Thoracic aorta (tissue), 2 donors: Measurements from ENCODE around the gene SLC44A3. TPM values are rescaled to one million over a fixed set of nuclear protein-coding genes. Genes with fewer than 3 reads are reported as not detected.

ENCODE experiments used
- ATAC-seq: fragments of 150-250 bp; one replicate; pipeline ENCODE4 v1.8.0; 2017; ENCODE audit warnings: low read depth; ENCODE audit not compliant: insufficient number of reproducible peaks, low FRiP score
- DNase-seq: peaks from one replicate; pipeline ENCODE4 v3.0.0-alpha.2; 2020; ENCODE audit warnings: low spot score
- H3K27ac ChIP-seq, 2 donors: fragments of 200-600 bp; sonication (generic); 1 replicate in 1 of 2; 2 replicates in 1 of 2; pipeline ENCODE4 v1.5.1; 2016; ENCODE audit warnings: mild to moderate bottlenecking in 2 of 2, moderate library complexity in 2 of 2
- H3K27me3 ChIP-seq: fragments of 200-600 bp; sonication (generic); replicated peaks from 2 replicates; pipeline ENCODE4 v1.6.0; 2016; ENCODE audit warnings: mild to moderate bottlenecking; ENCODE audit not compliant: insufficient read depth
- H3K36me3 ChIP-seq: fragments of 200-600 bp; sonication (generic); one replicate; pipeline ENCODE4 v1.5.1; 2016
- H3K4me1 ChIP-seq, 2 donors: fragments of 200-600 bp; sonication (generic); 1 replicate in 1 of 2; 2 replicates in 1 of 2; pipeline versions ENCODE4 v1.5.1 to v1.6.0; 2016; ENCODE audit warnings: low read depth in 2 of 2, mild to moderate bottlenecking in 1 of 2; ENCODE audit not compliant: control insufficient read depth in 1 of 2
- H3K4me3 ChIP-seq: fragments of 200-600 bp; sonication (generic); 2 replicates; pipeline ENCODE4 v1.5.1; 2016; ENCODE audit warnings: mild to moderate bottlenecking
- H3K9me3 ChIP-seq: fragments of 200-600 bp; sonication (generic); 2 replicates; pipeline ENCODE4 v1.5.1; 2016
- CTCF ChIP-seq: fragments of 200-600 bp; sonication (generic); IDR thresholded peaks from one replicate; pipeline ENCODE4 v1.5.1; 2019; ENCODE audit warnings: antibody characterized with exemption
- total RNA-seq, 2 donors: library from RNA; depleted of rRNA; stranded (reverse); fragments of >200 nt; gene quantifications; one replicate each; pipeline versions ENCODE4 v1.1.0 to v1.2.3, GENCODE V29; 2016

Gene SLC44A3
- total RNA-seq, 2 donors from 2014 or later: 2.5 to 3.7 TPM

GRCh38 chr1:94874423-94874822 is 54.3 kb downstream of the SLC44A3 start:
- TF ChIP-seq CTCF: no peak
- Histone ChIP-seq H3K27me3 (no peaks in the 10 kb centered on the region), H3K4me1 (no peaks in the 10 kb centered on the region), H3K9me3 (no peaks in the 10 kb centered on the region), H3K27ac (no peak overlapping the region), H3K36me3 (no peaks in the 10 kb centered on the region), H3K4me3 (no peak overlapping the region)
- DNase-seq: no peak
- ATAC-seq: no peak

- Histone ChIP-seq H3K4me1 (no peaks in the 10 kb centered on the region), H3K4me3 (no peak overlapping the region), H3K9me3 (no peaks in the 10 kb centered on the region), H3K27ac (no peak overlapping the region), H3K36me3 (no peaks in the 10 kb centered on the region), H3K27me3 (no peaks in the 10 kb centered on the region)
- TF ChIP-seq CTCF: no peak
- ATAC-seq (no peak), DNase-seq (no peak)
These were observed 55.6 kb downstream of the SLC44A3 start for GRCh38 chr1:94875794-94876193.

- H3K27ac ChIP-seq: no peak overlapping the region
- no peaks in the 10 kb centered on the region for H3K4me1 ChIP-seq
- no peak for ATAC-seq
- H3K4me3 ChIP-seq: no peak overlapping the region
- H3K36me3 ChIP-seq: no peaks in the 10 kb centered on the region
- no peaks in the 10 kb centered on the region for H3K9me3 ChIP-seq
- H3K27me3 ChIP-seq: no peaks in the 10 kb centered on the region
- no peak for DNase-seq
- no peak for TF ChIP-seq CTCF
These were observed 56.2 kb downstream of the SLC44A3 start for GRCh38 chr1:94876362-94876761.

GRCh38 chr1:94878329-94878728 is 58.2 kb downstream of the SLC44A3 start:
- TF ChIP-seq CTCF: no peak
- H3K4me1 ChIP-seq: peaks cover 0 to 4% of the 10 kb centered on the region in 2 donors
- no peak overlapping the region for H3K27ac ChIP-seq
- DNase-seq (no peak), ATAC-seq (no peak)
- H3K36me3 ChIP-seq: no peaks in the 10 kb centered on the region
- H3K9me3 ChIP-seq: no peaks in the 10 kb centered on the region
- no peaks in the 10 kb centered on the region for H3K27me3 ChIP-seq
- no peak overlapping the region for H3K4me3 ChIP-seq

GRCh38 chr1:94883691-94884090 is 63.5 kb downstream of the SLC44A3 start:
- Histone ChIP-seq H3K4me1 (peaks cover 16 to 26% of the 10 kb centered on the region in 2 donors), H3K27me3 (no peaks in the 10 kb centered on the region), H3K4me3 (peak overlapping the region; percentile 39), H3K9me3 (no peaks in the 10 kb centered on the region), H3K36me3 (no peaks in the 10 kb centered on the region), H3K27ac (peak overlapping the region; percentile 55 to 79)
- DNase-seq (no peak), ATAC-seq (no peak)
- no peak for TF ChIP-seq CTCF
